Stimulated activated CD8-positive, alpha-beta memory T cell treated with anti-CD3 and anti-CD28 coated beads, Interleukin-7, amount 100 ng/mL, for 24 hours (primary cell): ENCODE results near the gene TUBA1B.

Experiments used
- DNase-seq: peaks from one replicate; pipeline ENCODE4 v3.0.0-alpha.2; 2020; ENCODE audit warnings: low read depth

TUBA1B gene

GRCh38 chr12:49126852-49127763, 4.1 kb downstream of the TUBA1B start:
- no peak for DNase-seq

GRCh38 chr12:49121047-49121696, 10.0 kb downstream of the TUBA1B start:
- no peak for DNase-seq

GRCh38 chr12:49111206-49111605, 20.0 kb downstream of the TUBA1B start:
- DNase-seq, result no peak

GRCh38 chr12:49110464-49111155, 20.6 kb downstream of the TUBA1B start, which contains the start of gene LMBR1L:
Gene LMBR1L (minus strand): TSS chr12:49110847. CDS start chr12:49110555, 292 bp downstream.
- DNase-seq, result peak; percentile 91

GRCh38 chr12:49109641-49110463, 21.3 kb downstream of the TUBA1B start:
- DNase-seq, result no peak

GRCh38 chr12:49108958-49109404, 22.2 kb downstream of the TUBA1B start:
- DNase-seq, result no peak

GRCh38 chr12:49105504-49106084, 25.6 kb downstream of the TUBA1B start:
- no peak for DNase-seq

- DNase-seq, result no peak
These were observed 26.4 kb downstream of the TUBA1B start for GRCh38 chr12:49104822-49105221.

GRCh38 chr12:49100380-49100779, 30.8 kb downstream of the TUBA1B start:
- no peak for DNase-seq

GRCh38 chr12:49098703-49099102, 32.5 kb downstream of the TUBA1B start:
- no peak for DNase-seq

- DNase-seq, result peak; percentile 39
These were observed 33.2 kb downstream of the TUBA1B start for GRCh38 chr12:49098035-49098451.

- no peak for DNase-seq
These were observed 33.8 kb downstream of the TUBA1B start for GRCh38 chr12:49097381-49097780.

GRCh38 chr12:49094975-49095365, 36.2 kb downstream of the TUBA1B start:
- no peak for DNase-seq

GRCh38 chr12:49094160-49094974, 36.8 kb downstream of the TUBA1B start, which contains the start of gene DHH:
Gene DHH (minus strand): TSS chr12:49094801. CDS start chr12:49094512, 289 bp downstream.
- no peak for DNase-seq

- DNase-seq, result no peak
These were observed 37.4 kb downstream of the TUBA1B start for GRCh38 chr12:49093792-49094159.

GRCh38 chr12:49092816-49093406, 38.3 kb downstream of the TUBA1B start:
- no peak for DNase-seq

GRCh38 chr12:49092086-49092815, 38.9 kb downstream of the TUBA1B start:
- DNase-seq, result peak; percentile 21

GRCh38 chr12:49091836-49092085, 39.4 kb downstream of the TUBA1B start:
- DNase-seq, result no peak

GRCh38 chr12:49091056-49091835, 39.9 kb downstream of the TUBA1B start:
- no peak for DNase-seq
